ENCODE data around the gene RTL1.

- no peak for TF ChIP-seq EZH2phosphoT487 (IDR thresholded peaks at IDR 0.05; ENCODE audit: low read depth)
- no peak for TF ChIP-seq CTCF (IDR thresholded peaks at IDR 0.05; ENCODE audit: low read depth, low read length)
Measured at GRCh38 chr14:100896369-100897060, 7.0 kb downstream of the RTL1 start.
